Breast epithelium (tissue), 4 donors: ENCODE data around the gene CBFA2T3. TPM values are rescaled to one million over a fixed set of nuclear protein-coding genes. Genes with fewer than 3 reads are reported as not detected.

Source experiments
- DNase-seq, 2 donors: peaks; one replicate each; pipeline ENCODE4 v3.0.0-alpha.2; 2019; ENCODE audit warnings: low spot score in 2 of 2
- H3K27ac ChIP-seq, 2 donors: fragments of 200-600 bp; sonication (generic) in 1 of 2; one replicate each; pipeline ENCODE4 v1.5.1; 2016 to 2019; ENCODE audit warnings: mild to moderate bottlenecking in 1 of 2
- H3K27me3 ChIP-seq, 2 donors: fragments of 200-600 bp; sonication (generic) in 1 of 2; one replicate each; pipeline versions ENCODE4 v1.5.1 to v1.6.0; 2017 to 2019; ENCODE audit warnings: control low read depth in 1 of 2, mild to moderate bottlenecking in 1 of 2
- H3K36me3 ChIP-seq: fragments of 200-600 bp; one replicate; pipeline ENCODE4 v1.5.1; 2019
- H3K4me1 ChIP-seq, 2 donors: fragments of 200-600 bp; sonication (generic); one replicate each; pipeline ENCODE4 v1.5.1; 2016 to 2019; ENCODE audit warnings: control low read depth in 1 of 2
- H3K4me3 ChIP-seq, 3 donors: fragments of 200-600 bp; sonication (generic); 1 replicate in 2 of 3; 2 replicates in 1 of 3; pipeline ENCODE4 v1.5.1; 2016 to 2019; ENCODE audit warnings: mild to moderate bottlenecking in 3 of 3, moderate library complexity in 2 of 3
- H3K9me3 ChIP-seq, 2 donors: fragments of 200-600 bp; sonication (generic) in 1 of 2; one replicate each; pipeline ENCODE4 v1.5.1; 2016 to 2019; ENCODE audit warnings: control low read depth in 1 of 2
- POLR2A ChIP-seq: fragments of 450-650 bp; IDR thresholded peaks from one replicate; pipeline ENCODE4 v1.6.1; 2016; ENCODE audit warnings: antibody characterized with exemption, mild to moderate bottlenecking, moderate library complexity
- POLR2AphosphoS5 ChIP-seq, 3 donors: sonication (generic); formaldehyde crosslinking; IDR thresholded peaks; one replicate each; pipeline ENCODE4 v1.6.1; 2017; ENCODE audit warnings: antibody characterized with exemption in 3 of 3
- intact Hi-C: fragments of 100-400 bp; cut with DNase I; formaldehyde crosslinking; loops from one replicate; pipeline ENCODE4 v1.15.1; 2023; ENCODE audit warnings: low total_unique reads
- total RNA-seq, 3 donors: library from RNA; depleted of rRNA; stranded (reverse); fragments of >200 nt; gene quantifications; one replicate each; pipeline ENCODE4 v1.1.0, GENCODE V29; 2016
- TF ChIP-seq, protein P1 (sequence below), 3 donors: fragments of 450-650 bp; IDR thresholded peaks; one replicate each; pipeline ENCODE4 v1.5.1; 2016 to 2017; ENCODE audit warnings: antibody characterized with exemption in 3 of 3, mild to moderate bottlenecking in 3 of 3, moderate library complexity in 3 of 3

CBFA2T3 gene
- total RNA-seq, 3 donors from 2014 or later = 0.64 to 2.3 (median 0.88) TPM

DNA sequence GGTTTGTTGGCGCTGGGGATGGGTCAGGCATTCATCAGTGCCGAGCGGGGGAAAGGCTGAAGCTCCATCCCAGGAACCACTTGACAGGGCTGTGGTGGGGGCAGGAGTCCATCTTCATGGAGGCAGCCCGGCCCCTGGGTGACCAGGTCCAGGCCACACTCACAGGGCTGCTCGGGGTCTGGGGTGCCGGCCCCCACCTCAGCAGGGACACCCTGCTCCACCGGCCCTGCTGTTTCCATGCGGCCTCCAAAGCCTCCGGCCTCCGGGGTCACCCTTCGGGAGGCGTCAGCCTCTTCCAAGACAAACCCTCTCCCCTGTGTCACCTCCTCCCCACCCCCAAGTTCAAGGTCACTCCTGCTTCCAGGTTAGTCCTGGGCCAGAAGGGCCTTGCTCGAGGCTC lies 142.3 kb downstream of the CBFA2T3 start:
- H3K9me3 ChIP-seq = no peaks in the 10 kb centered on the region
- peaks cover 5% of the 10 kb centered on the region for H3K36me3 ChIP-seq
- no peaks in the 10 kb centered on the region for H3K4me1 ChIP-seq
- no peaks in the 10 kb centered on the region for H3K27me3 ChIP-seq
- no peak overlapping the region for H3K4me3 ChIP-seq
- H3K27ac ChIP-seq = no peak overlapping the region
- TF ChIP-seq POLR2AphosphoS5 (IDR thresholded peaks at IDR 0.05) (no peak), POLR2A (no peak)
- no peak for DNase-seq
- intact Hi-C loops = no loop called here

DNA sequence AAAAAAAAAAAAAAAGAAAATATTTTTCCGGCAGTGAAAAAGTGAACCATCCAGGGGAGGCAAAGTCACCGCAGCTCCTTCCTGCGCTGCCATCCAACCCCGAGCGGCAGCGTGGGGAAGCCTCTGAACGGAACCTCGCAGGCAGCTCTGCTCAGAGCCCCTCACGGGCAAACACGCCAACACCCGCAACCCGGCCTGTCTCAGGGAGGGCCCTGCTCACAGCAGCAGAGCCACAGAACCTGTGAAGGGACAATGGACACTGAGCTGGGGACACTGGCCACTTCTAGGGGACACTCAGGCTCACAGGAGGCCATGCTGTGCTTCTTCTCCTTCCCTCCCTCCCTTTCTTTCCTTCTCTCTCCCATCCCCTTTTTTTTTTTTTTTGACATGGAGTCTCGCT lies 143.9 kb downstream of the CBFA2T3 start:
- no peak overlapping the region for H3K27ac ChIP-seq
- no peaks in the 10 kb centered on the region for H3K36me3 ChIP-seq
- intact Hi-C loops = no loop called here
- TF ChIP-seq, protein P1, sequence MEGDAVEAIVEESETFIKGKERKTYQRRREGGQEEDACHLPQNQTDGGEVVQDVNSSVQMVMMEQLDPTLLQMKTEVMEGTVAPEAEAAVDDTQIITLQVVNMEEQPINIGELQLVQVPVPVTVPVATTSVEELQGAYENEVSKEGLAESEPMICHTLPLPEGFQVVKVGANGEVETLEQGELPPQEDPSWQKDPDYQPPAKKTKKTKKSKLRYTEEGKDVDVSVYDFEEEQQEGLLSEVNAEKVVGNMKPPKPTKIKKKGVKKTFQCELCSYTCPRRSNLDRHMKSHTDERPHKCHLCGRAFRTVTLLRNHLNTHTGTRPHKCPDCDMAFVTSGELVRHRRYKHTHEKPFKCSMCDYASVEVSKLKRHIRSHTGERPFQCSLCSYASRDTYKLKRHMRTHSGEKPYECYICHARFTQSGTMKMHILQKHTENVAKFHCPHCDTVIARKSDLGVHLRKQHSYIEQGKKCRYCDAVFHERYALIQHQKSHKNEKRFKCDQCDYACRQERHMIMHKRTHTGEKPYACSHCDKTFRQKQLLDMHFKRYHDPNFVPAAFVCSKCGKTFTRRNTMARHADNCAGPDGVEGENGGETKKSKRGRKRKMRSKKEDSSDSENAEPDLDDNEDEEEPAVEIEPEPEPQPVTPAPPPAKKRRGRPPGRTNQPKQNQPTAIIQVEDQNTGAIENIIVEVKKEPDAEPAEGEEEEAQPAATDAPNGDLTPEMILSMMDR (IDR thresholded peaks at IDR 0.05) = no peak
- TF ChIP-seq POLR2AphosphoS5 (IDR thresholded peaks at IDR 0.05) (no peak), POLR2A (no peak)
- H3K4me3 ChIP-seq = no peak overlapping the region
- no peak for DNase-seq
- no peaks in the 10 kb centered on the region for H3K27me3 ChIP-seq
- no peaks in the 10 kb centered on the region for H3K9me3 ChIP-seq
- no peaks in the 10 kb centered on the region for H3K4me1 ChIP-seq

DNA sequence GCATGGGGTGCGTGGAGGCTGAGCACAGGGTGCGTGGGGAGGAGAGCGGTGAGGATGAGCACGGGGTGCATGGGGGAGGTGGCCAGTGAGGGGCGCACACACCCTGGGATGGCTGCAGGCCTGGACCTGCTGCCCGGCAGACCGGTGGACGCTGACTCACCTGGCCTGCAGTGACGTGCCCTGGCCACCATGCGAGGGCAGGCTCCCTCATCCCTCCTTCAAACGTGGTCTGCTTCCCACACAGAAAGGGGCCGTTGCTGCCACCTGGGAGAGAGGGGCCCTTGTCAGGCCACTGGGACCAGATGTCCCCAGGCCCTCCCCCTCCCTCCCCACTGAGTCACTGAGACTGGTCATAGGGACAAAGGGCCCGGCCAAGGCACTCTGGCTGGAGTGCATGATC lies 145.2 kb downstream of the CBFA2T3 start:
- intact Hi-C loops = no loop called here
- H3K9me3 ChIP-seq = no peaks in the 10 kb centered on the region
- H3K4me3 ChIP-seq = no peak overlapping the region
- H3K27me3 ChIP-seq = no peaks in the 10 kb centered on the region
- DNase-seq = no peak
- H3K27ac ChIP-seq = no peak overlapping the region
- H3K36me3 ChIP-seq = no peaks in the 10 kb centered on the region
- H3K4me1 ChIP-seq = no peaks in the 10 kb centered on the region
- TF ChIP-seq, protein P1 (IDR thresholded peaks at IDR 0.05) = no peak
- TF ChIP-seq POLR2A (no peak), POLR2AphosphoS5 (IDR thresholded peaks at IDR 0.05) (no peak)

DNA sequence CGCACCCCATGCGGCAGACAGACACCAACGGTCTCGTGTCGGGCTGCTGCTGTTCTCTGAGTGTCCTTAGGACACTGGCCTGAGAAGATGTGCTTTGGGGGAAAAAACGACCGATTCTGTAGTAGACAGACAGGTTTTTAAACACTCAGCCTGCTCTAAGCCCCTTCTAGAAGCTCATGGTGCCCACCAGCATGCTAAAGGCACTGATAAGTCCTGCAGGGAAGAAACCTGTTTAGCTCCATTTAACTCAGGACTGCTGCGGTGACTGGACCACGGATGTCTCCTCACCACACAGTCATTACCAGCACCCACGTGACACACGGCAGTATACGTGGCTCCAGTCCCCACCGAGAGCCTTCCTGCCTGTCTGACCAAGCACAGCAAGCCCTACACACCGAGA lies 146.2 kb downstream of the CBFA2T3 start:
- H3K4me1 ChIP-seq = no peaks in the 10 kb centered on the region
- intact Hi-C loops = no loop called here
- H3K36me3 ChIP-seq = no peaks in the 10 kb centered on the region
- H3K4me3 ChIP-seq = no peak overlapping the region
- no peaks in the 10 kb centered on the region for H3K9me3 ChIP-seq
- H3K27ac ChIP-seq = no peak overlapping the region
- H3K27me3 ChIP-seq = no peaks in the 10 kb centered on the region
- no peak for DNase-seq
- TF ChIP-seq POLR2A (no peak), POLR2AphosphoS5 (IDR thresholded peaks at IDR 0.05) (no peak)
- TF ChIP-seq, protein P1 (IDR thresholded peaks at IDR 0.05) = no peak

DNA sequence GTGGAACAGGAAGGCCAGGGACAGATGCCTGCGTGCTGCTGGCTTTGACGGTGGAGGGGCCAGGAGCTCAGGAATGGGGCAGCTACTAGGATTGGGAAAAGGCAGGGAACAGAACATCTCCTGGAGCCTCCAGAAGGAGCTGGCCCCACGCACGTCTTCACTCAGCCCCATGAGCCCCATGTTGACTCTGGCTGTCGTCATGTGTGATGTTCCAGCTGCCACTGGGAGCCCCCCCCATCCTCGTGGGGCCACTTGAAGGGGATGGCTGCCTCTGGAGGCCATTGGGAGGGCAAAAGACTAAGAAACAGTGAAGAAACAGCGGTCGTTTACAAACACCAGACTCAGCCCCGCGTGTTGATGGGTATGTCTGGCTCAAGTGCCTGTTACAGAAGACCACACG lies 146.7 kb downstream of the CBFA2T3 start:
- no peak overlapping the region for H3K4me3 ChIP-seq
- H3K27ac ChIP-seq = no peak overlapping the region
- no peaks in the 10 kb centered on the region for H3K36me3 ChIP-seq
- DNase-seq = no peak
- no peaks in the 10 kb centered on the region for H3K27me3 ChIP-seq
- intact Hi-C loops = no loop called here
- TF ChIP-seq POLR2A (no peak), POLR2AphosphoS5 (IDR thresholded peaks at IDR 0.05) (no peak)
- H3K4me1 ChIP-seq = no peaks in the 10 kb centered on the region
- no peaks in the 10 kb centered on the region for H3K9me3 ChIP-seq

DNA sequence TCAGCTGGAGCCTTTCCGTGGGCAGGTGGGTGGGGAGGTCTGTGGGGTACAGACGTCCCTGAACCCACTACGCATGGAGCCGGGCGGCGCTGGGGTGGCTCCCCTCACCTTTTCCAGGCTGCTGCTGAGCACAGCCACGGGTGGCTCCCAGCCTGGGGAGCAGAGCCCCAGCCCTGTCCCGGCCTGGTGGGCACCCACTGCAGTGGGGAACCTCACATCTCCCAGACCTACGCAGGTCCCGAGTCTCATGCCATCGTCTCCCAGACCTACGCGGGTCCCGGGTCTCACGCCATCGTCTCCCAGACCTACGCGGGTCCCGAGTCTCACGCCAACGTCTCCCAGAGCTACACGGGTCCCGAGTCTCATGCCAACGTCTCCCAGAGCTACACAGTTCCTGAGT lies 148.3 kb downstream of the CBFA2T3 start:
- no peaks in the 10 kb centered on the region for H3K27me3 ChIP-seq
- intact Hi-C loops = no loop called here
- DNase-seq = no peak
- H3K27ac ChIP-seq = no peak overlapping the region
- H3K9me3 ChIP-seq = no peaks in the 10 kb centered on the region
- TF ChIP-seq POLR2A (no peak), POLR2AphosphoS5 (IDR thresholded peaks at IDR 0.05) (no peak)
- TF ChIP-seq, protein P1 (IDR thresholded peaks at IDR 0.05) = no peak
- no peaks in the 10 kb centered on the region for H3K36me3 ChIP-seq
- H3K4me1 ChIP-seq = no peaks in the 10 kb centered on the region
- no peak overlapping the region for H3K4me3 ChIP-seq
